ENCODE measurements around the gene DSG4.

- TF ChIP-seq, protein P1, sequence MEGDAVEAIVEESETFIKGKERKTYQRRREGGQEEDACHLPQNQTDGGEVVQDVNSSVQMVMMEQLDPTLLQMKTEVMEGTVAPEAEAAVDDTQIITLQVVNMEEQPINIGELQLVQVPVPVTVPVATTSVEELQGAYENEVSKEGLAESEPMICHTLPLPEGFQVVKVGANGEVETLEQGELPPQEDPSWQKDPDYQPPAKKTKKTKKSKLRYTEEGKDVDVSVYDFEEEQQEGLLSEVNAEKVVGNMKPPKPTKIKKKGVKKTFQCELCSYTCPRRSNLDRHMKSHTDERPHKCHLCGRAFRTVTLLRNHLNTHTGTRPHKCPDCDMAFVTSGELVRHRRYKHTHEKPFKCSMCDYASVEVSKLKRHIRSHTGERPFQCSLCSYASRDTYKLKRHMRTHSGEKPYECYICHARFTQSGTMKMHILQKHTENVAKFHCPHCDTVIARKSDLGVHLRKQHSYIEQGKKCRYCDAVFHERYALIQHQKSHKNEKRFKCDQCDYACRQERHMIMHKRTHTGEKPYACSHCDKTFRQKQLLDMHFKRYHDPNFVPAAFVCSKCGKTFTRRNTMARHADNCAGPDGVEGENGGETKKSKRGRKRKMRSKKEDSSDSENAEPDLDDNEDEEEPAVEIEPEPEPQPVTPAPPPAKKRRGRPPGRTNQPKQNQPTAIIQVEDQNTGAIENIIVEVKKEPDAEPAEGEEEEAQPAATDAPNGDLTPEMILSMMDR (IDR thresholded peaks at IDR 0.05), result no peak
- TF ChIP-seq POLR2A (IDR thresholded peaks at IDR 0.05), result no peak
Observed at GRCh38 chr18:31364190-31364589, 12.4 kb upstream of the DSG4 start.

Measured in transverse colon (tissue), 3 donors.